Testis (tissue), 2 donors: ENCODE data around the gene BCL2L1.

Experiments used
- CTCF ChIP-seq, 3 experiments: fragments of 450-650 bp in 2 of 3; fragments of 200-600 bp in 1 of 3; sonication (generic) in 1 of 3; IDR thresholded peaks; one replicate each; pipeline ENCODE4 v1.5.1; 2016 to 2019; ENCODE audit warnings: antibody characterized with exemption in 3 of 3, mild to moderate bottlenecking in 2 of 3, moderate library complexity in 1 of 3
- POLR2A ChIP-seq: fragments of 450-650 bp; IDR thresholded peaks from one replicate; pipeline ENCODE4 v1.6.1; 2017; ENCODE audit warnings: antibody characterized with exemption, mild to moderate bottlenecking, moderate library complexity

GRCh38 chr20:31764641-31765305, 42.1 kb upstream of the BCL2L1 start:
- TF ChIP-seq CTCF (IDR thresholded peaks at IDR 0.05) (no peak), POLR2A (no peak)
